ENCODE results near the gene PCLO.

Gene PCLO

DNA sequence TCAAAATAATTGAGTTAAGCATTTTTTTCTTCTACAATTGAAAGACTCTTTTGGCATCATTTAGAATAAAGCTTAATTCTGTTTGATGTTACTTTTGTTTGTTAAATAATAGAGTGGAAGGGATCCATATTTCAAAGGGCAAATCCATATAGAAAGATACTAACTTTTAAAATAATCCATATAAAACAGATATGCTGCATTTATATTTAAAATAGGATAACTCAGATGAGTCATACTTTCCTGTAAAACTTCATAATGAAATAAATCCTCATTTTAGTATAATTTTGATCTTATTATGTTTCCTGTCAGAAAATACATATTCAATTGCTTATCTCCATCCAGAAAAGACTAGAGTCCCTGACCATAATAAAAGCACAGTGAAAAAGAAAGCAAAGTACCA is 323.6 kb downstream of the PCLO start:
- ATAC-seq (replicated peaks) (no peak), DNase-seq (no peak)
- Mint-ChIP-seq H3K4me3 (no peak overlapping the region), H3K27me3 (no peaks in the 10 kb centered on the region), H3K9me3 (peaks cover 3 to 4% of the 10 kb centered on the region in 2 donors), H3K4me1 (no peaks in the 10 kb centered on the region), H3K27ac (no peak overlapping the region), H3K36me3 (no peaks in the 10 kb centered on the region)

DNA sequence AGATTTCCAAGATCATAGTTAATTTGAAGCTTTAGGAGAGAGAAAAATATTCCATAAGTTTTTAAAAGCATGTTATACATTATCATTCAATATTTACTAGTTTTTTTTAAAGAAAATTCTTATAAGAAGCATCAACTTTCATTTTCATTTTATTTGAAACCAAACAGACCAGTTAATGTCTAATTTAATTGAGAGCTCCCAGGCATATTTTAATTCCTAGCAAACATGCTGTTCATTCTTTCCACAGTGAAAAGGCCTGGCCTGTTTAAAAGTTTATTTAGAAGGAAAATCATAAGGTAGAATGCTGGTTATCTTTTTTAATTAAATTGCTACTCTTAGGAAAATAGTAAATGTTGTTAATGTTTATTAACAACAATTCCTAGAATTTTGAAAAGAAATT is 324.4 kb downstream of the PCLO start:
- Mint-ChIP-seq H3K4me3 (no peak overlapping the region), H3K9me3 (peaks cover 3 to 4% of the 10 kb centered on the region in 2 donors), H3K27me3 (no peaks in the 10 kb centered on the region), H3K27ac (no peak overlapping the region), H3K36me3 (no peaks in the 10 kb centered on the region), H3K4me1 (no peaks in the 10 kb centered on the region)
- no peak for ATAC-seq (replicated peaks)
- DNase-seq = no peak

DNA sequence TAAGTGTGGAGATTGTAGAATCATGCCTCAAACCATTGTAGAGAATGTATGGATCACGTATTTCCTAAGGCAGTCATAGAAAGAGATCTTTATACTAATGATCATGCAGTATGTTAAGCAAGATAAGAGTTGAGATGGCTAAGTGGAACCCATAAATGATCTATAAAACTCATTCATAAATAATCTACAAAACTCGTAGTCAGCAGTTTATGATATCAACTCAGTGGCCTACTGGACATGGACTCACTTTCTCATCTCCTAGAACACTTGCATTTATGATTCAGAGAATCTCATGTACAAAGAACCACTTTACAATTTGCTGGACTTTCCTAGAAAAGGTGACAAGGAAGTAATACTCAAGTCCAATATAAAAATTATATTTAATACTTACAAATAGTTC is 339.6 kb downstream of the PCLO start:
- Mint-ChIP-seq H3K27ac (no peak overlapping the region), H3K27me3 (no peaks in the 10 kb centered on the region), H3K9me3 (no peaks in the 10 kb centered on the region), H3K4me3 (no peak overlapping the region), H3K4me1 (no peaks in the 10 kb centered on the region), H3K36me3 (no peaks in the 10 kb centered on the region)
- DNase-seq = no peak
- no peak for ATAC-seq (replicated peaks)

DNA sequence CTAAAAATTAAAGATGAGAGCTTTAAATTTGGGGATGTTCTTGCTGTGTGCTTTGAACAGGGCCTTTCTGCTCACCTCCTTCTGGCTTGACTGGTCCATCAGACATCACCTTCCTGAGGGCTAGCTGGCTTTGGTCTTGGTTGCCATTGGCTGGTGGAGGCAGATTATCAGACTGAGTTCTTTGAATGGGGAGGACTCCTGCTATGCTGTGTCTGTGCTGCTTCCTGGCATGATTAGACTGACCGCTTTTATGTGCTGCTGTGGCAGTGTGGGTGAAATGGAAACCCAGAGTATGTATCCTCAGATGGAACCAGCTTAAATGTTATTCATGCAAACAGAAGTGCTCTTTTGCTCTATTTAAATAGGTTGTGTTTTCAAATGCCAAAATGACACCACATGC is 341.6 kb downstream of the PCLO start:
- Mint-ChIP-seq H3K27ac (no peak overlapping the region), H3K4me1 (no peaks in the 10 kb centered on the region), H3K36me3 (no peaks in the 10 kb centered on the region), H3K4me3 (no peak overlapping the region), H3K9me3 (no peaks in the 10 kb centered on the region), H3K27me3 (no peaks in the 10 kb centered on the region)
- ATAC-seq (replicated peaks) (no peak), DNase-seq (no peak)

DNA sequence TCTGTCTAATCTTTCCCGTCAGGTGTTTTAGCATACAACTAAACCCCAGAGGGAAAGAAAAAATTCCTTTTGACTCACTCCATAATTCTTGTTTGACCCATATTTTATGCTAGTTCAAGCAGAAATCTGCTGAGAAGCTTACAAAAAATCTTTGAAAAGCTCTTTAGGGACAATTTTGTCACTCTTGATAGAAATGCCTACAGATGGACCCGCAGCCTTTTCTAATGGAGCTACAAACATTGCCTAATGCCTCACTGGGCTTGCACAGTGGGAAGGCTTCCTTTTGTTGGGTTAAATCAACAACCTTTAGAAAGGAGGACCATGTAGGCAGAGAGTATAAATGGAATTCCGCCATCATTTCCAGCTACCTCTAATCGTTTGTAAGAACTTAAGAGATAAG is 344.5 kb downstream of the PCLO start:
- H3K4me3 Mint-ChIP-seq = no peak overlapping the region

DNA sequence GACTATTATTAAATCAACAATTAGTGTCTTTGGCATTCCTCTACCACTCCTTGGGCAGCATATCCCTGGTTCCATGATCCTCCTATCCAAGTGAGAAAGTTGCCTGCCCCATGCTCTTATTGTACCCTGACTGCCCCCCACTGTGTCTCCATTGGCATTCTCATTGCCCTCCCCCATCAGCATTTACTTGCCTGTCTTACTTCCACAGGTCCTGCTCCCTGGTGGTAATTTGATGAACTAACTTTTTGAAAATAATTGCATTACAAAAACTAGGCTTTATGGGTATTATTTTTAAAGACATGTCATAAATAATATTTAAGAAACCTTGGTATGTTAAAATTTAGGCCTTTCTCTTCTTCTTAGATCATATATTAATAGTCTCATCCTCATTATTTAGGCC is 346.4 kb downstream of the PCLO start:
- H3K4me3 Mint-ChIP-seq = no peak overlapping the region
- no peaks in the 10 kb centered on the region for H3K9me3 Mint-ChIP-seq
- DNase-seq (no peak), ATAC-seq (replicated peaks) (no peak)
- no peaks in the 10 kb centered on the region for H3K4me1 Mint-ChIP-seq
- no peak overlapping the region for H3K27ac Mint-ChIP-seq
- no peaks in the 10 kb centered on the region for H3K27me3 Mint-ChIP-seq
- no peaks in the 10 kb centered on the region for H3K36me3 Mint-ChIP-seq

More for the DNA sequence above, 344.5 kb downstream of the PCLO start:
- DNase-seq = no peak
- Mint-ChIP-seq H3K4me1 (no peaks in the 10 kb centered on the region), H3K27me3 (no peaks in the 10 kb centered on the region), H3K27ac (no peak overlapping the region), H3K36me3 (no peaks in the 10 kb centered on the region), H3K9me3 (no peaks in the 10 kb centered on the region)
- no peak for ATAC-seq (replicated peaks)

DNA sequence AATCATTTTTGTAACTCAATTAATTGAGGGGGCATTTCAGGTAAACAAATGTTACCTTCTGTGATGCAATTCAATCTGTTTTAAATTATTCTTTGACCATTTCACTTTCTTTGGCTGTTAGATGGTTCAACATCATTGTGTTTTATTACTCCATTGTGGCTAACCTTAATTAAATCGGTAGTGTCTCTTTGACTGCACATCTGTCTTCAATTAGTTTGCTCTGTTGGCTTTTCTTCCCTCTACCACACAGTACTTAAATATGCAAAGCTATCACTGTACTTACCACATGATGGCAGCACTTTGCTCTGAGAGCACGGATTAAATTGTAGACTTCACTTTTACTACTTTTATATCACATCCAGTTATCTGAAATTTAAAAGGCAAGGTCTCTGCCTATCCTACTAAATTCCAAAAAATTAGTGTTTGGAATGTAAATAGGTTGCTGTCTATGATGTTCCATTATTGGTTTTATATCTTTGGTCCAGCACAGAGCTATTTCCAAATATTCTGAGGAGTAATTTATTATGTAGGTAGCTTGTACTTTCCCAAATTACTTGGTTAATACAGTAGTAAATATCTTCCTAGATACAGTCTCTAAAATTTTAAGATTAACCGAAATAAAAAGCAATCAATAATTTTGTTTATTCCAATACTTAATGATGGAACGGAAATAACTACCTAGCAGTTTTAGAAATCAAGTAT is 352.0 kb downstream of the PCLO start:
- DNase-seq (no peak), ATAC-seq (replicated peaks) (peak; percentile 58 to 66)
- no peaks in the 10 kb centered on the region for H3K4me1 Mint-ChIP-seq
- no peaks in the 10 kb centered on the region for H3K36me3 Mint-ChIP-seq
- H3K27me3 Mint-ChIP-seq = no peaks in the 10 kb centered on the region
- H3K4me3 Mint-ChIP-seq = no peak overlapping the region
- no peak overlapping the region for H3K27ac Mint-ChIP-seq
- H3K9me3 Mint-ChIP-seq = no peaks in the 10 kb centered on the region

DNA sequence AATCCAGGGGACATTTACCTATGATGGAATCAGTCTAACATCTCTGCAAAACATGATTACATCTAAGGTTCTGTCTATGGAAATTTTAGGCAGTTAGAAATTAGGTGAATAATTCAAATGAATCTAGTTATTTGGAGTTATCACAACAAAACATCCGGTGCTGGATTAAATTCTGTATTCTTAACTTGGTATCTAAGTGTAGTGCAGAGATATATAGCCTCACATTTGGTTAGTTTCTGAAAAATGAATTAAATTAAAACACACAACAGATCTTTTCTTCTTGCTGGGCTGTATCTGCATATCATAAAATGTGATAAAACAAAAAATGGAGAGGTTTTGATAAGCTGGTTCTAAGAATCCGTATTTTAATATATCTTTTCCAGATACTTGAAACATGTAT is 354.1 kb downstream of the PCLO start:
- Mint-ChIP-seq H3K27ac (no peak overlapping the region), H3K4me3 (no peak overlapping the region), H3K27me3 (no peaks in the 10 kb centered on the region), H3K9me3 (no peaks in the 10 kb centered on the region), H3K36me3 (no peaks in the 10 kb centered on the region), H3K4me1 (no peaks in the 10 kb centered on the region)
- no peak for ATAC-seq (replicated peaks)
- no peak for DNase-seq

DNA sequence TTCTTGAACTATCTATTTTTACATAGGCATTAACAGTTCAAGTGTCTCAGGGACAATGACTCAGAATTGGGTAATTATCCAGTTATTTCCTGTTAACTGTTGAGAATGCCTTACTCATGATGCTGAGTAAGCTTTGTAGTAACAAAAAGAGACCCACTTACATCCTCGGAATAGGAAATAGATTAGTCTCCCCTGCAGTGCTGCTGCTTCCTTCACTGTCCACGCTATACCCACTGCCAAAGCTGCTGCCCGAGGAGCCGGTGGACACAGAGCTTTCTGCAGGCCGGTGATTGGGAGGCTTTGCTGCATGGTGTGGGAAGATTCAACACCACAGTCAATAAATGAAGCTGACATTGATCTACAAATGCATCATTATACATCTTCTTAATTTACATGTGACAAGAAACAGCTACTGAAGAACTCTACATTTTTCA is 357.1 kb downstream of the PCLO start:
- H3K4me3 Mint-ChIP-seq = no peak overlapping the region
- no peak overlapping the region for H3K27ac Mint-ChIP-seq
- no peaks in the 10 kb centered on the region for H3K4me1 Mint-ChIP-seq
- DNase-seq (no peak), ATAC-seq (replicated peaks) (no peak)
- no peaks in the 10 kb centered on the region for H3K9me3 Mint-ChIP-seq
- H3K36me3 Mint-ChIP-seq = no peaks in the 10 kb centered on the region
- no peaks in the 10 kb centered on the region for H3K27me3 Mint-ChIP-seq

DNA sequence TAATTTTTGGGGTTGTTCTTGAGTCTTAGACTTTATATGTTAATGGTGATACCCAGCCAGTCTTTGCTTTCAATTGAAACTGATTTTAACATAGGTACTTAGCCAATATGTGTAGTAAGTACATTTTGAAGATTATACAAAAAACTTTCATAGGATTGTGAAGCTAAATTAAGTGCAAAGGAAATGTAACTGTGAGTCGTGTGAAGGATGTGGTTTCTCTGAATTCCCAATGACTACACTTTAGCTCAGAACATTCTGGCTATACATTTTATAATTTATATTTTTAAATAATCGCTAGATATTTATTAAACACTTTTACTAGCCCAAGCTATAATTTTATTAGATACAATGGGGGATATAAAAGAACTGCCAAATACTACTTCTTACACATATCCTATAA is 359.3 kb downstream of the PCLO start:
- DNase-seq (no peak), ATAC-seq (replicated peaks) (no peak)
- Mint-ChIP-seq H3K36me3 (no peaks in the 10 kb centered on the region), H3K27me3 (no peaks in the 10 kb centered on the region), H3K4me3 (no peak overlapping the region), H3K4me1 (no peaks in the 10 kb centered on the region), H3K9me3 (no peaks in the 10 kb centered on the region), H3K27ac (no peak overlapping the region)

DNA sequence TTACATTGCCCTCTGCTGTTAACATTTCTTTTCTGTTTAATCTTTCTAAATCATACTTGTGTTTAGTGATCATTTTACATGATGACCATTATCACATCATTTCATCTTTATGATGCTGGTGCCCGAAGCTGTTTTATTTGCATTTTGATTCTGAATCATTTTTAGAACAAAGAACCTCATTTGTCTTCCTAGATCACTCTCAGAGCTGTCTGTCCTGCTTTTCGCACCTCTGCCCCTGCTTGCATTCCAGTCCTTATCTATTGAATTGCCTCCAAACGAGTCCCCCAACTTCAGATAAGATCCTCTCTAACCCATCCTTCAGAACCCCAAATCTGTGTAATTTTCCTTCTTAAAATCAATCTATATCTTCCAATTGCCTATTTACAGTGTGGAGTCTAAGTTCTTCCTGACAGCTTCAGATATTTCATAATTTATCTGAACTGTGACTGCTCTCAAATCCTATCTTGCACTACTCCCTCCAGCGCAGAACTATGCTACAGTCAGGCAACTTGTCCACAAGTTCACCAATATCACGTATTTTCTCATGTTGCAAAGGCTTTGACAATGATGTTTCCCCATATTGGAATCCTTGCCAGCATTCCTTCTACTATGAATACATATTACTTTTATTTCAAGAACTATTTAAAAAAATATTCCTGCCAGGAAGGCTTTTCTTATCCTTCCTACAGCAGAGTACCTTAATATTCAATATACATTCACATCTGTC is 372.6 kb downstream of the PCLO start:
- Mint-ChIP-seq H3K36me3 (no peaks in the 10 kb centered on the region), H3K4me3 (no peak overlapping the region), H3K9me3 (no peaks in the 10 kb centered on the region), H3K4me1 (no peaks in the 10 kb centered on the region), H3K27ac (no peak overlapping the region), H3K27me3 (no peaks in the 10 kb centered on the region)
- ATAC-seq (replicated peaks) = no peak
- DNase-seq = no peak

DNA sequence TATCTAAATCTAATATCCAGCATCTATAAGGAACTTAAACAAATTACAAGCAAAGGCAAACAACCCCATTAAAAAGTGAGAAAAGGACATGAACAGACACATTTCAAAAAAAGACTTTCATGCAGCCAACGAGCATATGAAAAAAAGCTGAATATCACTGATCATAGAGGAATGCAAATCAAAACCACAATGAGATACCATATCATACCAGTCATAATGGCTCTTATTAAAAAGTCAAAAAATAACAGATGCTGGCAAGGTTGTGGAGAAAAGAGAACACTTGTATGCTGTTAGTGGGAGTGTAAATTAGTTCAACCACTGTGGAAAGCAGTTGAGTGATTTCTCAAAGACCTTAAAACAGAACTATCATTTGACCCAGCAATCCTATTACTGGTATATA is 384.7 kb downstream of the PCLO start:
- H3K9me3 Mint-ChIP-seq = peaks cover 0 to 4% of the 10 kb centered on the region in 2 donors
- no peaks in the 10 kb centered on the region for H3K4me1 Mint-ChIP-seq
- no peaks in the 10 kb centered on the region for H3K27me3 Mint-ChIP-seq
- ATAC-seq (replicated peaks) (no peak), DNase-seq (no peak)
- no peak overlapping the region for H3K27ac Mint-ChIP-seq
- no peak overlapping the region for H3K4me3 Mint-ChIP-seq
- no peaks in the 10 kb centered on the region for H3K36me3 Mint-ChIP-seq

DNA sequence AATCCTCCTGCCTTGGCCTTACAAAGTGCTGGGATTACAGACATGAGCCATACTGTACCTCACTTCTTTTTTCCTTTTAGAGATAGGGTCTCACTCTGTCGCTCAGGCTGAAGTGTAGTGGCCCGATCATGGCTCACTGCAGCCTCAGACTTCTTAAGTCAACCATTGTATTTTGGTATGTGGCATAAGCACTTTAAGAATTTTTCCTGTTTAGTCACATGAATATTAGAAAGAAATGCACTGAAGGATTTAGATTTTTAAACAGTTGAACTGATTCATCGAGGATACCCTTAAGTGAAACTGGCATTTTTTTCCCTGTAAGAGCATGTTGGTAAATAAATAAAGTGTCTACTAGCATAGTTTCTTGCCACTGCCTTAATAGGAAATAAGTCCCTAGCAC is 399.8 kb downstream of the PCLO start:
- H3K36me3 Mint-ChIP-seq = no peaks in the 10 kb centered on the region
- ATAC-seq (replicated peaks) = no peak
- DNase-seq = no peak
- no peaks in the 10 kb centered on the region for H3K27me3 Mint-ChIP-seq
- no peak overlapping the region for H3K27ac Mint-ChIP-seq
- no peak overlapping the region for H3K4me3 Mint-ChIP-seq
- H3K4me1 Mint-ChIP-seq = no peaks in the 10 kb centered on the region
- H3K9me3 Mint-ChIP-seq = no peaks in the 10 kb centered on the region

DNA sequence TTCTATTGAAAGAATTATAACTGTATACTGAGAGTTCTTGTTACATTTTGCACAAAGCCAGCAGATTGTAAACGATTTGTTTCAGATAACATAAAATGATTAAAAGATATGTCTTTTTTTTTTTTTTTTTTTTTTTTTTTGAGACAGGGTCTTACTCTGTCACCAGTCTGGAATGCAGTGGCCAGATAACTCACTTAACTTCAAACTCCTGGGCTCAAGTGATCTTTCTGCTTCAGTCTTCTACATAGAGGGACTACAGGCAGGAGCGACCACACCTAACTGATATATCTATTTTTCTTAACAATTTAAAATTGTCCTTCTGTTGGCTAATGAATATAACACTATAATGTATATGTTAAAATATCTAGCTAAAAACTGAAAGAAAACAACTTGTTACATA is 401.9 kb downstream of the PCLO start:
- Mint-ChIP-seq H3K4me1 (no peaks in the 10 kb centered on the region), H3K27me3 (no peaks in the 10 kb centered on the region), H3K4me3 (no peak overlapping the region), H3K36me3 (no peaks in the 10 kb centered on the region), H3K27ac (no peak overlapping the region), H3K9me3 (no peaks in the 10 kb centered on the region)
- ATAC-seq (replicated peaks) (no peak), DNase-seq (no peak)

DNA sequence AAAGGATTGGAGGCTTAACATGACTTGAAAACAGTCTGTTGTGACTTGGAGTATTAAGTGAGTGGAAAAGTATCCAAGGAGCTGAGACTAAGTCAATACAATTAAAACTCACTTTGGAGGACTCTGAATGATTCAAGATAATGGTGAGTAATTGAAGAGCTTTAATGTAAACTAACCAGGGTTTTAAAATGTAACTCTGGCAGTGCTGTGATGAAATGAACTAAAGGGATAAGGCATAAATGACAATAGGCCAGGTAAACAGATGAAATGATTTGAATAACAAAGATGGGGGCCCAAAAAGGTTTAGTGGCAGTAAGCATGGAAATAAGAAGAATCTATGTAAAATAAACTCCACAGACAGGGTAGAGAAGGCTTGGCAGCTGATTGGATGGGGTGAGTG is 402.6 kb downstream of the PCLO start:
- Mint-ChIP-seq H3K36me3 (no peaks in the 10 kb centered on the region), H3K4me3 (no peak overlapping the region), H3K4me1 (no peaks in the 10 kb centered on the region), H3K27me3 (no peaks in the 10 kb centered on the region), H3K9me3 (no peaks in the 10 kb centered on the region), H3K27ac (no peak overlapping the region)
- no peak for ATAC-seq (replicated peaks)
- no peak for DNase-seq

Measured in stimulated activated naive B cell treated with anti-CD40 and anti-IgM and Interleukin-4, amounts not matched to agents 10 μg/mL and 1 μg/mL and 100 μg/mL, for 72 hours (primary cell).